Loucy (cell line): Measurements from ENCODE around the gene MYOM3.

Experiments
- EZH2phosphoT487 ChIP-seq: fragments of 200-600 bp; IDR thresholded peaks from 2 replicates; pipeline ENCODE4 v1.6.1; 2018; ENCODE audit warnings: antibody characterized with exemption, mild to moderate bottlenecking, moderate library complexity, borderline replicate concordance
- TF ChIP-seq, protein P1 (sequence below): fragments of 200-600 bp; sonication (generic); conservative IDR thresholded peaks from 2 replicates; pipeline ENCODE4 v1.5.1; 2014; ENCODE audit warnings: mild to moderate bottlenecking, antibody characterized with exemption, low read length

DNA sequence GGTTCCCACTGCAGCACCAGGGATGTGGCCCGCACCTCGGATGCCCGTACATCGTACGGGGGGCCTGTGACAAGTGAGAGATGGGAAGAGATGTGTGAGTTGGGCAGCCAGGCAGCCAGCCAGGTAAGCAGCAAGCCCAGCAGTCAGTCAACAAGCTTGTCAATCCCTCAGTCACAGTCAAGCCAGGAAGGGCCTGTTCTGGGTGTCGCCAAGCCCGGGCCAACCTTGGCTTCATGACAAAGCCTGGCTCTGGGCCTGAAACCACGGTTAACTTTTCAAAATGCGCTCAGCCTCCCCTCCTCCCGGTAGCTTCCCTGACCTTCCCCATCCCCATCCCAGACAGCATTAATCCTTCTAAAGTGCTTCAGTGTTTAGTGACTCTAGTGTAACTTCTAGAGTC is 31.8 kb downstream of the MYOM3 start:
- TF ChIP-seq, protein P1, sequence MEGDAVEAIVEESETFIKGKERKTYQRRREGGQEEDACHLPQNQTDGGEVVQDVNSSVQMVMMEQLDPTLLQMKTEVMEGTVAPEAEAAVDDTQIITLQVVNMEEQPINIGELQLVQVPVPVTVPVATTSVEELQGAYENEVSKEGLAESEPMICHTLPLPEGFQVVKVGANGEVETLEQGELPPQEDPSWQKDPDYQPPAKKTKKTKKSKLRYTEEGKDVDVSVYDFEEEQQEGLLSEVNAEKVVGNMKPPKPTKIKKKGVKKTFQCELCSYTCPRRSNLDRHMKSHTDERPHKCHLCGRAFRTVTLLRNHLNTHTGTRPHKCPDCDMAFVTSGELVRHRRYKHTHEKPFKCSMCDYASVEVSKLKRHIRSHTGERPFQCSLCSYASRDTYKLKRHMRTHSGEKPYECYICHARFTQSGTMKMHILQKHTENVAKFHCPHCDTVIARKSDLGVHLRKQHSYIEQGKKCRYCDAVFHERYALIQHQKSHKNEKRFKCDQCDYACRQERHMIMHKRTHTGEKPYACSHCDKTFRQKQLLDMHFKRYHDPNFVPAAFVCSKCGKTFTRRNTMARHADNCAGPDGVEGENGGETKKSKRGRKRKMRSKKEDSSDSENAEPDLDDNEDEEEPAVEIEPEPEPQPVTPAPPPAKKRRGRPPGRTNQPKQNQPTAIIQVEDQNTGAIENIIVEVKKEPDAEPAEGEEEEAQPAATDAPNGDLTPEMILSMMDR, result no peak
- TF ChIP-seq EZH2phosphoT487, result no peak
